ENCODE data around the gene MSH3. TPM values are rescaled to one million over a fixed set of nuclear protein-coding genes. Genes with fewer than 3 reads are reported as not detected.

MSH3 gene
- polyA plus RNA-seq, 1 of the 3 experiments (the other 2 are of a cell fraction): 3.5 TPM

DNA sequence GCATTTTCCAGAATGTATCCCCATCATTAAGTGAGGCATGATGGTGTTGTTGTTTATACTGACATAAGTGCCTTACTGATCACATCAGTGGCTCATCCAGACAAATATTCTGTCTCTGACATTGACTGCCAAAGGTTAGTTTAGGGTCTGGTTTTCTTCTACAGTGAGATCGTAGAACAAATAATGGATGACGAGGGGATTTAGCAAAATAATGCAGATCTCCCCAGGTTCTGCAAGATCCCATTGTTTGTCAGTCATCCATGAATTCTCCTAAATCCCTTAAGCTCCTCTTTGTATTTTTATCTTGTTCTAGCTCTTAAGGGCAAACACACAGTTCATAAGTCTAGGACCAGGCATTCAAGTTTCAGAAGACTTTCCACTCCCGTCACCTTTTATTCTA lies 93.5 kb downstream of the MSH3 start:
- TF ChIP-seq EZH2phosphoT487 (IDR thresholded peaks at IDR 0.05; ENCODE audit: borderline replicate concordance, low read depth): no peak
- no peak for TF ChIP-seq RCOR1 (IDR thresholded peaks at IDR 0.05; ENCODE audit: low read length)
- TF ChIP-seq, protein P1, sequence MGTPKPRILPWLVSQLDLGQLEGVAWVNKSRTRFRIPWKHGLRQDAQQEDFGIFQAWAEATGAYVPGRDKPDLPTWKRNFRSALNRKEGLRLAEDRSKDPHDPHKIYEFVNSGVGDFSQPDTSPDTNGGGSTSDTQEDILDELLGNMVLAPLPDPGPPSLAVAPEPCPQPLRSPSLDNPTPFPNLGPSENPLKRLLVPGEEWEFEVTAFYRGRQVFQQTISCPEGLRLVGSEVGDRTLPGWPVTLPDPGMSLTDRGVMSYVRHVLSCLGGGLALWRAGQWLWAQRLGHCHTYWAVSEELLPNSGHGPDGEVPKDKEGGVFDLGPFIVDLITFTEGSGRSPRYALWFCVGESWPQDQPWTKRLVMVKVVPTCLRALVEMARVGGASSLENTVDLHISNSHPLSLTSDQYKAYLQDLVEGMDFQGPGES (IDR thresholded peaks at IDR 0.05; ENCODE audit: low read depth, low read length): no peak
- TF ChIP-seq, protein P2, sequence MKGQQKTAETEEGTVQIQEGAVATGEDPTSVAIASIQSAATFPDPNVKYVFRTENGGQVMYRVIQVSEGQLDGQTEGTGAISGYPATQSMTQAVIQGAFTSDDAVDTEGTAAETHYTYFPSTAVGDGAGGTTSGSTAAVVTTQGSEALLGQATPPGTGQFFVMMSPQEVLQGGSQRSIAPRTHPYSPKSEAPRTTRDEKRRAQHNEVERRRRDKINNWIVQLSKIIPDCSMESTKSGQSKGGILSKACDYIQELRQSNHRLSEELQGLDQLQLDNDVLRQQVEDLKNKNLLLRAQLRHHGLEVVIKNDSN (IDR thresholded peaks at IDR 0.05; ENCODE audit: borderline replicate concordance, low read depth): no peak
- no peak for TF ChIP-seq YY1 (IDR thresholded peaks at IDR 0.05; ENCODE audit: low read depth)
- no peak for TF ChIP-seq RXRA (IDR thresholded peaks at IDR 0.05; ENCODE audit: borderline replicate concordance, low read depth)
- TF ChIP-seq SMC3 (IDR thresholded peaks at IDR 0.05; ENCODE audit: low read depth, low read length): no peak
- TF ChIP-seq EP300 (IDR thresholded peaks at IDR 0.05; ENCODE audit: borderline replicate concordance in 1 of 2, low read depth in 1 of 2, low read length in 1 of 2): no peak
- TF ChIP-seq, protein P3, sequence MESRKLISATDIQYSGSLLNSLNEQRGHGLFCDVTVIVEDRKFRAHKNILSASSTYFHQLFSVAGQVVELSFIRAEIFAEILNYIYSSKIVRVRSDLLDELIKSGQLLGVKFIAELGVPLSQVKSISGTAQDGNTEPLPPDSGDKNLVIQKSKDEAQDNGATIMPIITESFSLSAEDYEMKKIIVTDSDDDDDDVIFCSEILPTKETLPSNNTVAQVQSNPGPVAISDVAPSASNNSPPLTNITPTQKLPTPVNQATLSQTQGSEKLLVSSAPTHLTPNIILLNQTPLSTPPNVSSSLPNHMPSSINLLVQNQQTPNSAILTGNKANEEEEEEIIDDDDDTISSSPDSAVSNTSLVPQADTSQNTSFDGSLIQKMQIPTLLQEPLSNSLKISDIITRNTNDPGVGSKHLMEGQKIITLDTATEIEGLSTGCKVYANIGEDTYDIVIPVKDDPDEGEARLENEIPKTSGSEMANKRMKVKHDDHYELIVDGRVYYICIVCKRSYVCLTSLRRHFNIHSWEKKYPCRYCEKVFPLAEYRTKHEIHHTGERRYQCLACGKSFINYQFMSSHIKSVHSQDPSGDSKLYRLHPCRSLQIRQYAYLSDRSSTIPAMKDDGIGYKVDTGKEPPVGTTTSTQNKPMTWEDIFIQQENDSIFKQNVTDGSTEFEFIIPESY (IDR thresholded peaks at IDR 0.05; ENCODE audit: borderline replicate concordance, low read depth): no peak
- TF ChIP-seq GABPA (IDR thresholded peaks at IDR 0.05; ENCODE audit: low read depth): no peak
- TF ChIP-seq GATA2 (CRISPR knock-in tag; IDR thresholded peaks at IDR 0.05): no peak
- no peak for TF ChIP-seq POLR2AphosphoS5 (IDR thresholded peaks at IDR 0.05; ENCODE audit: low read depth, low read length)
- TF ChIP-seq, protein P4, sequence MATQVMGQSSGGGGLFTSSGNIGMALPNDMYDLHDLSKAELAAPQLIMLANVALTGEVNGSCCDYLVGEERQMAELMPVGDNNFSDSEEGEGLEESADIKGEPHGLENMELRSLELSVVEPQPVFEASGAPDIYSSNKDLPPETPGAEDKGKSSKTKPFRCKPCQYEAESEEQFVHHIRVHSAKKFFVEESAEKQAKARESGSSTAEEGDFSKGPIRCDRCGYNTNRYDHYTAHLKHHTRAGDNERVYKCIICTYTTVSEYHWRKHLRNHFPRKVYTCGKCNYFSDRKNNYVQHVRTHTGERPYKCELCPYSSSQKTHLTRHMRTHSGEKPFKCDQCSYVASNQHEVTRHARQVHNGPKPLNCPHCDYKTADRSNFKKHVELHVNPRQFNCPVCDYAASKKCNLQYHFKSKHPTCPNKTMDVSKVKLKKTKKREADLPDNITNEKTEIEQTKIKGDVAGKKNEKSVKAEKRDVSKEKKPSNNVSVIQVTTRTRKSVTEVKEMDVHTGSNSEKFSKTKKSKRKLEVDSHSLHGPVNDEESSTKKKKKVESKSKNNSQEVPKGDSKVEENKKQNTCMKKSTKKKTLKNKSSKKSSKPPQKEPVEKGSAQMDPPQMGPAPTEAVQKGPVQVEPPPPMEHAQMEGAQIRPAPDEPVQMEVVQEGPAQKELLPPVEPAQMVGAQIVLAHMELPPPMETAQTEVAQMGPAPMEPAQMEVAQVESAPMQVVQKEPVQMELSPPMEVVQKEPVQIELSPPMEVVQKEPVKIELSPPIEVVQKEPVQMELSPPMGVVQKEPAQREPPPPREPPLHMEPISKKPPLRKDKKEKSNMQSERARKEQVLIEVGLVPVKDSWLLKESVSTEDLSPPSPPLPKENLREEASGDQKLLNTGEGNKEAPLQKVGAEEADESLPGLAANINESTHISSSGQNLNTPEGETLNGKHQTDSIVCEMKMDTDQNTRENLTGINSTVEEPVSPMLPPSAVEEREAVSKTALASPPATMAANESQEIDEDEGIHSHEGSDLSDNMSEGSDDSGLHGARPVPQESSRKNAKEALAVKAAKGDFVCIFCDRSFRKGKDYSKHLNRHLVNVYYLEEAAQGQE (IDR thresholded peaks at IDR 0.05; ENCODE audit: low read depth, low read length): no peak
- TF ChIP-seq, protein P5, sequence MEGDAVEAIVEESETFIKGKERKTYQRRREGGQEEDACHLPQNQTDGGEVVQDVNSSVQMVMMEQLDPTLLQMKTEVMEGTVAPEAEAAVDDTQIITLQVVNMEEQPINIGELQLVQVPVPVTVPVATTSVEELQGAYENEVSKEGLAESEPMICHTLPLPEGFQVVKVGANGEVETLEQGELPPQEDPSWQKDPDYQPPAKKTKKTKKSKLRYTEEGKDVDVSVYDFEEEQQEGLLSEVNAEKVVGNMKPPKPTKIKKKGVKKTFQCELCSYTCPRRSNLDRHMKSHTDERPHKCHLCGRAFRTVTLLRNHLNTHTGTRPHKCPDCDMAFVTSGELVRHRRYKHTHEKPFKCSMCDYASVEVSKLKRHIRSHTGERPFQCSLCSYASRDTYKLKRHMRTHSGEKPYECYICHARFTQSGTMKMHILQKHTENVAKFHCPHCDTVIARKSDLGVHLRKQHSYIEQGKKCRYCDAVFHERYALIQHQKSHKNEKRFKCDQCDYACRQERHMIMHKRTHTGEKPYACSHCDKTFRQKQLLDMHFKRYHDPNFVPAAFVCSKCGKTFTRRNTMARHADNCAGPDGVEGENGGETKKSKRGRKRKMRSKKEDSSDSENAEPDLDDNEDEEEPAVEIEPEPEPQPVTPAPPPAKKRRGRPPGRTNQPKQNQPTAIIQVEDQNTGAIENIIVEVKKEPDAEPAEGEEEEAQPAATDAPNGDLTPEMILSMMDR (IDR thresholded peaks at IDR 0.05): no peak
- TF ChIP-seq NRF1 (IDR thresholded peaks at IDR 0.05; ENCODE audit: low read depth, low read length): no peak
- H3K9ac ChIP-seq: no peak overlapping the region
- H3K4me1 ChIP-seq (ENCODE audit: control insufficient read depth in 1 of 2, insufficient read depth in 2 of 2, low read depth in 1 of 2, low read length in 1 of 2): no peaks in the 10 kb centered on the region
- H3K4me3 ChIP-seq (ENCODE audit: low read depth in 2 of 2, low read length in 1 of 2): no peak overlapping the region
- H4K20me1 ChIP-seq (ENCODE audit: insufficient read depth): no peaks in the 10 kb centered on the region
- POLR2A ChIA-PET: no interaction called here
- no peak overlapping the region for H3K27ac ChIP-seq (ENCODE audit: low read depth in 2 of 2, low read length in 1 of 2)
- CTCF ChIA-PET: no interaction called here
- H3K9me3 ChIP-seq: no peaks in the 10 kb centered on the region
- H3K4me2 ChIP-seq: no peak overlapping the region
- no peaks in the 10 kb centered on the region for H3F3A ChIP-seq (replicated peaks; ENCODE audit: insufficient read depth)
- WGBS (ENCODE audit: low lambda C conversion rate): 96% methylated on average over 3 of the region's 3 CpGs
- peaks cover 37 to 48% of the 10 kb centered on the region in 2 experiments for H3K36me3 ChIP-seq (replicated peaks in 1 of 2; ENCODE audit: control insufficient read depth in 1 of 2, insufficient read depth in 2 of 2, low read length in 1 of 2)
- no peak overlapping the region for H2AFZ ChIP-seq (ENCODE audit: low read depth)
- H3K27me3 ChIP-seq (ENCODE audit: insufficient read depth): no peaks in the 10 kb centered on the region
- DNase-seq: no peak
- no peaks in the 10 kb centered on the region for H3K79me2 ChIP-seq (ENCODE audit: insufficient read depth)
- H3K9me2 ChIP-seq: no peaks in the 10 kb centered on the region
